Activated naive CD8-positive, alpha-beta T cell treated with anti-CD3 and anti-CD28 coated beads, Interleukin-2, amount 50 U/mL, for 24 hours (primary cell): ENCODE results near the gene HCRTR1.
A peak's percentile ranks its signal among the peaks of the same experiment; 100 is the strongest.
"Not testable (repeated sequence)": the region's sequence is repeated elsewhere in the genome, so short reads cannot be mapped to it uniquely, and the experiment has no call there.

Experiments
- ATAC-seq: fragments of 150-1000 bp; cut with Tn5 transposase; one replicate; pipeline ENCODE4 v1.10.0; 2021
- DNase-seq: peaks from one replicate; pipeline ENCODE4 v3.0.0; 2021
- H3K27ac Mint-ChIP-seq: one replicate; pipeline ENCODE4 v1.8.0; 2021; ENCODE audit warnings: mild to moderate bottlenecking, mixed read lengths
- H3K27me3 Mint-ChIP-seq: one replicate; pipeline ENCODE4 v1.8.0; 2021; ENCODE audit warnings: mixed read lengths
- H3K36me3 Mint-ChIP-seq: one replicate; pipeline ENCODE4 v1.8.0; 2021; ENCODE audit warnings: low read depth, mixed read lengths
- H3K4me1 Mint-ChIP-seq: one replicate; pipeline ENCODE4 v1.8.0; 2021; ENCODE audit warnings: mixed read lengths
- H3K4me3 Mint-ChIP-seq: one replicate; pipeline ENCODE4 v1.8.0; 2021; ENCODE audit warnings: mild to moderate bottlenecking, moderate library complexity, mixed read lengths
- H3K9me3 Mint-ChIP-seq: one replicate; pipeline ENCODE4 v1.8.0; 2021; ENCODE audit warnings: mixed read lengths

Gene HCRTR1

DNA sequence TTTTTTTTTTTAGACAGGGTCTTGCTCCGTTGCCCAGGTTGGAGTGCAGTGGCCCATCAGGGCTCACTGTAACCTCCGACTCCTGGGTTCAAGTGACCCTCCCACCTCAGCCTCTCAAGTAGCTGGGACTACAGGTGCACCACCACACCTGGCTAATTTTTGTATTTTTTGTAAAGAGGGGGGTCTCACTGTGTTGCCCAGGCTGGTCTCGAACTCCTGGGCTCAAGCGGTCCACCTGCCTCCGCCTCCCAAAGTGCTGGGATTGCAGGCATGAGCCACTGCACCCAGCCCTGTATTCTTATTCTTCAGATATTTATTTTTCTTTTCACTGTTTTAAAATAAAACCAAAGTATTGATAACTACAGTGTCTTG lies 30.2 kb upstream of the HCRTR1 start:
- not testable (repeated sequence) for ATAC-seq, H3K4me3 Mint-ChIP-seq, DNase-seq, H3K36me3 Mint-ChIP-seq, H3K27ac Mint-ChIP-seq, H3K9me3 Mint-ChIP-seq, H3K4me1 Mint-ChIP-seq
- H3K27me3 Mint-ChIP-seq, result peaks cover 20% of the 10 kb centered on the region

DNA sequence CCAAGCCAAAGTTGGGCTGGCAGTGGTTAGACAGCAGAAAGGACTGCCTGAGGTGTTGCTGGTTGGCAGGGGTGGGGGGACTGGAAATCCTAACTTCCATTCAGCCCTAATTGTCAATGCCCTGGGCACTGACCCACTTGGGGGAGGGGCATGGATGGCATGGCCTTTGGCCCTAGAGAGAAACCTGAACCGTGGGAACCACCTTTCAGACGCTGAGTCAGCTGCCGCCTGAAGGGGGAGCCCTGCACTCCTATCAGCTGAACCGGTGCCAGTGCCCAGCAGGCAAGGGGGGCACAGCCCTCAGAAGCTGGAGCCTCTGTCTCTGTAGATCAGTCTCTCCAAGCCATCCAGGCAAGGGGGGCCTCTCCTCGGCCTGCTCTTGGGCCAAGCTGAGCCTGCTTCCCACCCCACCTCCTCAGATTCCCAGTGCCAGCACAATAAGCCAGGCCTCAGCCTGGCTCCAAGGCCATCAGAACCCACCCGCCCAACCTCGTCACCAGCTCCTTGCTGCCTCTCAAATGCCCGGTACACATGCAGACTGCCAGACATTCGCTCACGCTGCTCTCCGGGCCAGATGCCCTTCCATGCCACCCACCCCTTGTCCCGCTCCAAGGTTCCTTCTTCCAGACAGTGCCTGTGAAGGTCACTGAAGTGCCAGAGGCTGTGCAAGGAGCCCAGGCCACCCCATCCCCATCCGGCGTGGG lies 29.6 kb upstream of the HCRTR1 start:
- Mint-ChIP-seq H3K4me3 (no peak overlapping the region), H3K27ac (no peak overlapping the region), H3K4me1 (peaks cover 2% of the 10 kb centered on the region), H3K36me3 (no peaks in the 10 kb centered on the region), H3K9me3 (no peaks in the 10 kb centered on the region), H3K27me3 (peaks cover 20% of the 10 kb centered on the region)
- peak; percentile 35 for ATAC-seq
- peak; percentile 73 for DNase-seq

DNA sequence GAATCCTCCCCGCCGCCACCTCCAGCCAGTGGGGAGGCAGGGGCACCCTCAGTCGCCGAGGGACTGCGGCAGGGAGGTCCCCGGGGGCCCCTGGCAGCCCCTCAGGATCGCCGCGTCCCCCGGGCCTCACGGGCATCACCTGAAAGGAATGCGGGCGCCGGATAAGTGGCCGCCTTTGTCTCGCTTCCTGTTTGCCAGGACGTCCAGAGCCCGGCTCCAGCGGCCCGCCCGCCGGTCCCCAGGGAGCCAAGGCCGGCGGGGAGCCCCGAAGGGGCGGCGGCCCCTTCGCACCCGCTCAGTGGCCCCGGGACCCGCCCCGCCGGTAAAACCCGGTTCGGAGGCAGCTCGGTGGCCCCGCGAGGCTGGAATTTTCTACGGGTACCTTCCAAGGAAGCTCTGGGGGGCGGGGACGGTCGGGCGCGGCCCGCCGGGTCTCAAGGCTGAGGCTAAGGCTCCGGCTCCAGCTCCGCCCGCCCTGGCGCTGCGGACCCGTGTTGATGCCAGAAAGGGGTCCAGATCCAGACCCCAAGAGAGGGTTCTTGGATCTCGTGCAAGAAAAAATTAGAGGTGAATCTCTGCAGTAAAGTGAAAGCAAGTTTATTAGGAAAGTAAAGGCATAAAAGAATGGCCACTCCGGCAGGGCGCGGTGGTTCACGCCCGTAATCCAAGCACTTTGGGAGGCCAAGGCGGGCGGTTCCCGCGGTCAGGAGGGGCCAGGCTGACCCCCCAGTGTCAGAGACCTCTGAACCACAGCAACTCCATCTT lies 28.6 kb upstream of the HCRTR1 start:
- H3K4me3 Mint-ChIP-seq, result no peak overlapping the region
- peaks cover 20% of the 10 kb centered on the region for H3K27me3 Mint-ChIP-seq
- ATAC-seq, result no peak
- no peaks in the 10 kb centered on the region for H3K36me3 Mint-ChIP-seq
- no peaks in the 10 kb centered on the region for H3K9me3 Mint-ChIP-seq
- no peak overlapping the region for H3K27ac Mint-ChIP-seq
- peaks cover 2% of the 10 kb centered on the region for H3K4me1 Mint-ChIP-seq
- DNase-seq, result no peak

DNA sequence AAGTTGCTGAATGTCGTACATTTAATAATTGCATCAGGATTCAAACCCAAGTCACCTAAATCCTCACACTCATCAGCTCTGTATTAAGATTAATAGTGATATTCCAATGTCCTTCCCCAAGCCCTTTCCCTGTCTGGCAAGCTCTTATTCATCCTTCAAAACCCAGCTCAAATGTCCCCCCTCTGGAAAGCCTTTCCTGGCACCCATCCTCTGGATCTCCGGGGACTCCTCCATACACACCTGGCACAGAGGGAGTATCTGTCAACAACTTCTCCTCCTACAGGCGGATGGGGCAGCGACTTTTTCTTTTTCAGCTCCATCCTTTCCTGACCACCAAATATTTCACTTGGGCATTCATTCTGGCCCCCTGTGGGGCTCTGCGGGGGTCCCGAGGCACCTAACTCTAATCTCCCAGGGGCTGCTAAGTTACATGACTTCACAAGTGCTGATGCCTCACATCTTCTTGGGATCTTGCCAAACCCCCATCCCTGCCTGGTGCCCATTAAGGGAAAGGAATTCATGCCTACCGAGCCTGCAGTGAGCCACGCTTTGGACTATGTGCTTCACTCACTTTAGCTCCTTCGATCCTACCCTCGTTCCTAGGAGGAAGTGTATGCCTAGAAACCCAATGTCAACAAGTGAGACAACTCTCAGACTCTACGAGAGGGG lies 25.9 kb upstream of the HCRTR1 start:
- peaks cover 2% of the 10 kb centered on the region for H3K4me1 Mint-ChIP-seq
- H3K9me3 Mint-ChIP-seq, result no peaks in the 10 kb centered on the region
- no peak overlapping the region for H3K4me3 Mint-ChIP-seq
- no peaks in the 10 kb centered on the region for H3K36me3 Mint-ChIP-seq
- ATAC-seq (no peak), DNase-seq (no peak)
- H3K27ac Mint-ChIP-seq, result no peak overlapping the region
- H3K27me3 Mint-ChIP-seq, result peaks cover 22% of the 10 kb centered on the region

DNA sequence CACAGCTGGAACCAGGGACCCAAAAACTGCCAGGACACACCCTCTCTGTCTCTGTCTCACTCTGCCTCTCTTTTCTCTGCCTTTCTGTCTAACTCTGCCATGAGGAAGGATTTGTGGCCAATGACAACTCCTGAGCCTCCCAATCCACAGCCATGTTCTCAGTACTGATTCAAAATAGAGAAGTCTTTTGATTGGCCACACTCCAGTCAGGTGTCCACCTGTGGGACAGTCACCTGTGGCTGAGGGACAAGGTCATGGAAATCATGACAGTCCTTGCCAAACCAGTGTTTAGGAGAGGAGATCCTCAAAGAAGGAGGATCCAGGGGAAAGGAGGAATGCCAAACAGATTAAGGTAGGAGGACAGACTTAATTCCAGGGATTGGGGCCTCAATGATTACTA lies 25.4 kb upstream of the HCRTR1 start:
- no peaks in the 10 kb centered on the region for H3K9me3 Mint-ChIP-seq
- no peak for DNase-seq
- H3K36me3 Mint-ChIP-seq, result no peaks in the 10 kb centered on the region
- H3K4me3 Mint-ChIP-seq, result no peak overlapping the region
- peaks cover 22% of the 10 kb centered on the region for H3K27me3 Mint-ChIP-seq
- no peak for ATAC-seq
- H3K4me1 Mint-ChIP-seq, result peaks cover 2% of the 10 kb centered on the region
- H3K27ac Mint-ChIP-seq, result no peak overlapping the region

DNA sequence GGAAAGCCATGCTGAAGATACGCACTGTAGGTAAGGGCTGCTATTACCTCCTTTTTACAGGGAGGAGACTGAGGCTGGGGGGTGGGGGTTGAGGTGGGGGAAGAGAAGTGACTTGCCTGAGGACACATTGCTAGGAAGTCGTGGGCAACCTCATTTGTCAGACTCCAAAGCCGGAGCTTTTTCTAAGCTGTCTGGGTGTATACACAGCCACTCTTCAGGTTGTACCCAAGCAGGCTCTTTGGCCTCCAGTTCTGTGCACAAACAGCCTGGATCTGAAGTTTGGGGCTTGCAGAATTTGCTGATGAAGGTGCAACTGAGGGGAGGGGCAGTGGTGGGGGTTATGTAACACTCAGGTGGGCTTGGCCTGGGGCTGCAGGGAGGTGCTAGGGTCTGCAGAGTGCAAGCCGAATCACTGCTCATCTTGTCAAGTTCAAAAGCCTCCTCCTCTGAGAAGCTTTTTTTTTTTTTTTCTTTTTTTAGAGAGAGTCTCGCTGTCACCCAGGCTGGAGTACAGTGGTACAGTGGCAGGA lies 24.3 kb upstream of the HCRTR1 start:
- H3K9me3 Mint-ChIP-seq, result no peaks in the 10 kb centered on the region
- DNase-seq (no peak), ATAC-seq (no peak)
- H3K27me3 Mint-ChIP-seq, result peaks cover 20% of the 10 kb centered on the region
- no peak overlapping the region for H3K27ac Mint-ChIP-seq
- no peaks in the 10 kb centered on the region for H3K4me1 Mint-ChIP-seq
- no peaks in the 10 kb centered on the region for H3K36me3 Mint-ChIP-seq
- no peak overlapping the region for H3K4me3 Mint-ChIP-seq

DNA sequence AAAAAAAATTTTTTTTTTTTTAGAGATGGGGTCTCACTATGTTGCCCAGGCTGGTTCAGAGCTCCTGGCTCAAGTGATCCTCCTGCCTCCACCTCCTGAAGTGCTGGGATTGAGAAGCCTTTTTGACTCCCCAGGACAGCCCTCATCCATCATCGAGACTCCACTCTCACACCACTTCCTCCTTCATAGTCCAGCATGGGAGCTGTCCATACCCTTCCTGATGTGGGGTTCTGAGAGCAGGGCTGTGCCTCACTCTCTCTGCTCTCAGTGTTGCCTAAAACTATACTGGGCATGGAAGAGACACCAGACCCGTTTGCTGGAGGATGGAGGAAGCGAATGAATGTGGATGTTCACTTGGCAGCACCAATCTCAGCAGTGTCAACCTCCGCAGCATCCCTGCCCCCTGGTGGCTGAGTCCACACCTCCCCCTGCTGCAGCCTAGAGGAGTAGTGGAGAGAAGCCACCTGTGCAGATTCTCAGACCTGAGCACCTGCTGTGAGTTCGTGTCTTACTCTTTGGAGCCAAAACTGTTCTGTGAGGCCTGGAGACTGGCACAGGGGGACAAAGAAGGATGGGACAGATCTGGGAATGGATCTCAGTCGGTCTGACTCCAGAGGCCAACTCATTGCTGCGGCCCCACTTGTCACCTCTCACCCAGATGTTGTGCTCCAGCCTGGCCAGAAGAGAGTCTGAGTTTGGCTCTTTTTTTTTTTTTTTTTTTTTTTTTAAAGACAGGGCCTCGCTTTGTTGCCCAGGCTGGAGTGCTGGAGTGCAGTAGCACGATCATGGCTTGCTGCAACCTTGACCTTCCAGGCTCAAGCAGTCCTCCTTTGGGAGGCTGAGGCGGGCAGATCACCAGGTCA lies 23.5 kb upstream of the HCRTR1 start:
- Mint-ChIP-seq H3K36me3 (no peaks in the 10 kb centered on the region), H3K9me3 (no peaks in the 10 kb centered on the region)
- ATAC-seq, result peak; percentile 79

DNA sequence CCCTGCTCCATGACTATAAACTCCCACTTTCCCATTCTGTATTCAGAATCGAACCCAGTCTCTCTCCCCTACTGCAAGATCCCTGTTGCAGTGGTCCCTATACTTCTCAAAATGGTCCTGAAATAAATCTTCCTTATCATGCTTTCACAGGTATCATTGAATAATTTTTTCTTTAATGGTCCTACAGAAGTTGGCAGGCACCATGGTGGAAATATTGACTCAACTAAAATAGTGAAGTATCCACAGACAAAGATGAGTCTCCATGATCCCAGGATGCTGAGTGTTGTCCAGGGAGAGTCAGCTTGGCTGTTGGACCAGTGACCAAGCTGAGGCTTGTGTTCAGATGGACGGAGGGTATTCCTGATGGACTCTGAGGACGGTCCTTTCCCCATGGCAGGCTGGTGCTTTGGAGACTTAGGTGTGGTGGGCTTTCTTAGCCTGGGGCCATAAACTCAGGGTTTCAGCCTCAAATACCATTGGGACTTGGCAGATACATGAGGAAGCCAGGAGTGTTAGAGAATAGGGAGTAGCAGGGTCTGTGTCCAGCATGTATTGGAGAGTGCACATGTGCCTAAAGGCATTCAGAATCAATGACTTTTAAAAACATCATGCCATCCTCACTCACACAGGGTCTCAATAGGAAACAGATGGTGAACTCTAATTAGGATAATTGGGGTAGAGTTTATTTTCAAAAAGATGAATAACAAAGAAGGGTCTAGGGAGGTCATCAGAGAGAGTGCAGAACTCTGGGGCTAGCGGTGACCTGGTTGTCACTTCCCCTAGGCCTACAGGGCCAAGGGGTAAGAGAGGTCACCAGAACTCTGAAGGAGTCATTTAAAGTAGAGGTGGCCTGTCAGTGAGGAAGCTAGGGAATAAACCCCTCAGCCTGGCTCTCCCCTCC lies 21.4 kb upstream of the HCRTR1 start:
- peaks cover 12% of the 10 kb centered on the region for H3K27me3 Mint-ChIP-seq
- H3K4me1 Mint-ChIP-seq, result no peaks in the 10 kb centered on the region
- no peak for DNase-seq
- H3K36me3 Mint-ChIP-seq, result no peaks in the 10 kb centered on the region
- ATAC-seq, result no peak
- no peak overlapping the region for H3K4me3 Mint-ChIP-seq
- H3K9me3 Mint-ChIP-seq, result no peaks in the 10 kb centered on the region
- H3K27ac Mint-ChIP-seq, result no peak overlapping the region

More for the DNA sequence above, 23.5 kb upstream of the HCRTR1 start:
- DNase-seq, result peak; percentile 61
- H3K27me3 Mint-ChIP-seq, result peaks cover 18% of the 10 kb centered on the region
- H3K27ac Mint-ChIP-seq, result no peak overlapping the region
- no peak overlapping the region for H3K4me3 Mint-ChIP-seq
- H3K4me1 Mint-ChIP-seq, result no peaks in the 10 kb centered on the region

DNA sequence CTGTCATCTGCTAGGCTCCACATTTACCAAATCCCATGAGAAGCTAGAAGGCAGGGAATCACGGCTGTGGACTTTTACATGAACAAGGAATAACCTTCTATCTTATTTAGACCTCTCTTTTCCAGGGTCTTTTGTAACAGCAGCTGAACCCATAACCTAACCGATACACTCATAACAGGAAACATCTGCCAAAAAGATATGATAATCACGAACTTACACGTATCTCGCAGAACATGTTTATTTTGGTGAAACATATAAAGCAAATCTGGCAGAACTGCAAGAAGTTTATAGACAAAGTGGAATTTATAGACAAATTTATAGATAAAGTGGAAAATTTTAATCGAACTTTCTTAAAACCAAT lies 20.8 kb upstream of the HCRTR1 start:
- ATAC-seq, result no peak
- Mint-ChIP-seq H3K27me3 (peaks cover 12% of the 10 kb centered on the region), H3K4me3 (no peak overlapping the region), H3K4me1 (no peaks in the 10 kb centered on the region), H3K27ac (no peak overlapping the region), H3K9me3 (no peaks in the 10 kb centered on the region), H3K36me3 (no peaks in the 10 kb centered on the region)
- no peak for DNase-seq

DNA sequence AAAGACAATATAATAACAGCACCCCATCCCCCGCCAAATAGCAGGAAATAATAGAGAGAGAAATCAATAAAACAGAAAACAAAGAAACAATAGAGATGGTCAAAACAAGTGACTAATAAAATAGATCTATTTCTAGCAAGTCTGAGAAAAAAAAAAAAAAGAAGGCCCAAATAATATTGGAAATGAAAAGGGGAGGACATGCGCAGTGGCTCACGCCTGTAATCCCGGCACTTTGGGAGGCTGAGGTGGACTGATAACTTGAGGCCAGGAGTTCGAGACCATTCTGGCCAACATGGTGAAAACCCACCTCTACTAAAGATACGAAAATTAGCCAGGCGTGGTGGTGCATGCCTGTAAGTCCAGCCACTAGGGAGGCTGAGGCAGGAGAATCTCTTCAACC lies 18.5 kb upstream of the HCRTR1 start:
- no peak for DNase-seq

DNA sequence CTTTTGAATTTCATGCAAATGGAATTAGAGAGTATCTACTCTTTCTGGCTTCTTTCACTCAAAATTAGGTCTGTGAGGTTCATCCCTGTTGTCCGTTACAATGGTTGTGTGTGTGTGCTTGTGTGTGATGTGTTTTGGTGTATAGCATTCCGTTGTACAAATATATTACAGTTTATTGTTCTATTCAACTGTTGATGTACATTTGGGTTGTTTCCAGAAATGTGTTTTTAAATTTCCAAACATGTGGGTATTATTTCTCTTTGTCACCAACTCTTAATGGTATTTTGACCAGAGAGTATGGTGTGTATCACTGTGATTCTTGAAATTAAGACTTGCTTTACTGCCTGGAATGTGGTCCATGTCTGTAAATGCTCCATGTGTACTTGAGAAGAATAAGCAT lies 16.8 kb upstream of the HCRTR1 start:
- peaks cover 10% of the 10 kb centered on the region for H3K27me3 Mint-ChIP-seq
- H3K4me1 Mint-ChIP-seq, result peaks cover 3% of the 10 kb centered on the region
- DNase-seq (no peak), ATAC-seq (no peak)
- H3K9me3 Mint-ChIP-seq, result no peaks in the 10 kb centered on the region
- H3K4me3 Mint-ChIP-seq, result no peak overlapping the region
- H3K27ac Mint-ChIP-seq, result no peak overlapping the region
- H3K36me3 Mint-ChIP-seq, result no peaks in the 10 kb centered on the region

More for the DNA sequence above, 18.5 kb upstream of the HCRTR1 start:
- H3K4me3 Mint-ChIP-seq, result no peak overlapping the region
- no peak overlapping the region for H3K27ac Mint-ChIP-seq
- H3K36me3 Mint-ChIP-seq, result no peaks in the 10 kb centered on the region
- no peaks in the 10 kb centered on the region for H3K9me3 Mint-ChIP-seq
- no peaks in the 10 kb centered on the region for H3K4me1 Mint-ChIP-seq
- no peak for ATAC-seq
- H3K27me3 Mint-ChIP-seq, result peaks cover 10% of the 10 kb centered on the region

DNA sequence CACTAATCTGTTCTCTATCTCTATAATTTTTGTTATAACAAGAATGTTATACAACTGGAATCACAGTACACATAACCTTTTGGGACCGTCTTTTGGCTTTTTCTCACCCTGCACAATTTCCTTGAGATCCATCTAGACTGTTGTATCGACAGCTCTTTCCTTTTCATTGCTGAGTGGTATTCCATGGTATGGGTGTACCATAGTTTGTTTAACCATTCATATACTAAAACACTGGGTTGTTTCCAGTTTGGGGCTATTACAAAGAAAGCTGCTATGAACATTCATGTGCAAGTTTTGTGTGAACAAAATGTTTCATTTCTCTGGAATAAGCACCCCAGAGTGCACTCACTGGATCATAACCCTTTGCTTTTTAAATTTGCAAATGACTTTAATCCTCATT lies 15.4 kb upstream of the HCRTR1 start:
- Mint-ChIP-seq H3K27me3 (peaks cover 8% of the 10 kb centered on the region), H3K4me3 (no peak overlapping the region), H3K36me3 (no peaks in the 10 kb centered on the region), H3K27ac (no peak overlapping the region), H3K9me3 (no peaks in the 10 kb centered on the region), H3K4me1 (peaks cover 13% of the 10 kb centered on the region)
- no peak for DNase-seq
- ATAC-seq, result no peak

DNA sequence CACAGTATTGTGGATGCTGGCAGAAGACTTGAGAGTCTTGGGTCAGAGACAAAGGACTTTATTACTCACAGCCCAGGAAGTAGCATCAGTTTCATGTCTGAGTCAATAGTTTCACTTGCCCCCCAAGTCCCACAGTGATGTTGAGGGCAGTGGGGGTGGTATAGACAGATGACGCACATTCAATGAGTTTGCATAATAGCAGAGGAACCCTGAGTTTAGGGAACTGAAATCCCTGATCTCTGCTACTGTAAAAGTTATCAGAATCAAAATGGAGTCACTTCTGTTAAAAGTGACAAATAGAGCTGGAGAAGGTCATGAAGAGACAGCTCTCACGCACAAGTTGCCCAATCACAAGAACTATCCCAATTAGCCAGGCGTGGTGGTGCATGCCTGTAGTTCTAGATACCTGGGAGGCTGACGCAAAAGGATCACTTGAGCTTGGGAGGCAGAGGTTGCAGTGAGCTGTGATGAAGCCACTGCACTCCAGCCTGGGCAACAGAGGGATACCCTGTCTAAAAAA lies 11.5 kb upstream of the HCRTR1 start:
- ATAC-seq (peak; percentile 100), DNase-seq (peak; percentile 45)
- H3K36me3 Mint-ChIP-seq, result no peaks in the 10 kb centered on the region
- H3K27ac Mint-ChIP-seq, result peak overlapping the region; percentile 68
- peaks cover 13% of the 10 kb centered on the region for H3K4me1 Mint-ChIP-seq
- no peaks in the 10 kb centered on the region for H3K9me3 Mint-ChIP-seq
- peaks cover 11% of the 10 kb centered on the region for H3K27me3 Mint-ChIP-seq
- no peak overlapping the region for H3K4me3 Mint-ChIP-seq
